Measurements from ENCODE around the gene SLC23A3.

DNA sequence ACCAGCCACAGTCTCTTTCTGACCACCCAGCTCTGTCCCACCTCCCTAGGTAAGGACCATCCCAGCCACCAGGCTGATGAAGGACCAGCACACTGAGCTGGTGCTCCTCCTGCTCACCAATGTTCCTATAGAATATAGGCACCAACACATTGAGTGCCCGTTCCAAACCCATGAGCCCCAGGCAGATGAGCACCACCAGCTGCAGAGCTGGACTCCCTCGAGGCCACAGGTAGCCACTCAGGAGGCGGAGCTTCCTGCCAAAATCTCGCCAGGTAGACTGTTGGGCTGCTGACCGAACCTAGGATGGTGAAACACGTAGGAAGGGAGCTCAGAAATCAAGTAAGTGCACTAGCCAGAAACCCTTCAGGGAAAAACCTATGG, 46.7 kb upstream of the SLC23A3 start:
- TF ChIP-seq, protein P1, sequence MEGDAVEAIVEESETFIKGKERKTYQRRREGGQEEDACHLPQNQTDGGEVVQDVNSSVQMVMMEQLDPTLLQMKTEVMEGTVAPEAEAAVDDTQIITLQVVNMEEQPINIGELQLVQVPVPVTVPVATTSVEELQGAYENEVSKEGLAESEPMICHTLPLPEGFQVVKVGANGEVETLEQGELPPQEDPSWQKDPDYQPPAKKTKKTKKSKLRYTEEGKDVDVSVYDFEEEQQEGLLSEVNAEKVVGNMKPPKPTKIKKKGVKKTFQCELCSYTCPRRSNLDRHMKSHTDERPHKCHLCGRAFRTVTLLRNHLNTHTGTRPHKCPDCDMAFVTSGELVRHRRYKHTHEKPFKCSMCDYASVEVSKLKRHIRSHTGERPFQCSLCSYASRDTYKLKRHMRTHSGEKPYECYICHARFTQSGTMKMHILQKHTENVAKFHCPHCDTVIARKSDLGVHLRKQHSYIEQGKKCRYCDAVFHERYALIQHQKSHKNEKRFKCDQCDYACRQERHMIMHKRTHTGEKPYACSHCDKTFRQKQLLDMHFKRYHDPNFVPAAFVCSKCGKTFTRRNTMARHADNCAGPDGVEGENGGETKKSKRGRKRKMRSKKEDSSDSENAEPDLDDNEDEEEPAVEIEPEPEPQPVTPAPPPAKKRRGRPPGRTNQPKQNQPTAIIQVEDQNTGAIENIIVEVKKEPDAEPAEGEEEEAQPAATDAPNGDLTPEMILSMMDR (conservative IDR thresholded peaks at IDR 0.05 in 1 of 2, IDR thresholded peaks at IDR 0.05 in 1 of 2; ENCODE audit: extremely low read depth in 1 of 2, insufficient read depth in 1 of 2, low read depth in 1 of 2, low read length in 2 of 2): no peak
- TF ChIP-seq EZH2 (IDR thresholded peaks at IDR 0.05; ENCODE audit: borderline replicate concordance, low read length): no peak
